Measurements from ENCODE around the gene ALOX5. TPM values are rescaled to one million over a fixed set of nuclear protein-coding genes. Genes with fewer than 3 reads are reported as not detected.

The ALOX5 gene
- total and polyA plus RNA-seq, 7 donors, result 1.6 to 3.1 (median 2.0) TPM

DNA sequence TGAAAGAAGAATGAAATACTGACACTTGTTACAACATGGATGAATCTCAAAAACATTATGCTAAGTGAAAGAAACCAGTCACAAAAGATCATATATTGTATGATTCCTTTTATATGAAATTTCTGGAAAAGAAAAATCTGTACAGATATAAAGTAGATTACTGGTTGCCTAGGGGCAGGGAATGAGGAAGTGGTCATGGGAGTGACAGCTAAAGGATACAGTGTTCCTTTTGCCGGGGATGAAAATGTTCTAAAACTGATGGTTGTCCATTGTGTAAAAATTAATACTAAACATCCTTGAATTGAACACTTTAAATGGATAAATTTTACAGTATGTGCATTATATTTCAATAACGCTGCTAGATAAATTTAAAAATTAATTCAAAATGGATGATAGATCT is 25.1 kb downstream of the ALOX5 start:
- no peak for DNase-seq
- TF ChIP-seq, protein P1, sequence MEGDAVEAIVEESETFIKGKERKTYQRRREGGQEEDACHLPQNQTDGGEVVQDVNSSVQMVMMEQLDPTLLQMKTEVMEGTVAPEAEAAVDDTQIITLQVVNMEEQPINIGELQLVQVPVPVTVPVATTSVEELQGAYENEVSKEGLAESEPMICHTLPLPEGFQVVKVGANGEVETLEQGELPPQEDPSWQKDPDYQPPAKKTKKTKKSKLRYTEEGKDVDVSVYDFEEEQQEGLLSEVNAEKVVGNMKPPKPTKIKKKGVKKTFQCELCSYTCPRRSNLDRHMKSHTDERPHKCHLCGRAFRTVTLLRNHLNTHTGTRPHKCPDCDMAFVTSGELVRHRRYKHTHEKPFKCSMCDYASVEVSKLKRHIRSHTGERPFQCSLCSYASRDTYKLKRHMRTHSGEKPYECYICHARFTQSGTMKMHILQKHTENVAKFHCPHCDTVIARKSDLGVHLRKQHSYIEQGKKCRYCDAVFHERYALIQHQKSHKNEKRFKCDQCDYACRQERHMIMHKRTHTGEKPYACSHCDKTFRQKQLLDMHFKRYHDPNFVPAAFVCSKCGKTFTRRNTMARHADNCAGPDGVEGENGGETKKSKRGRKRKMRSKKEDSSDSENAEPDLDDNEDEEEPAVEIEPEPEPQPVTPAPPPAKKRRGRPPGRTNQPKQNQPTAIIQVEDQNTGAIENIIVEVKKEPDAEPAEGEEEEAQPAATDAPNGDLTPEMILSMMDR (IDR thresholded peaks at IDR 0.05), result no peak
- no peaks in the 10 kb centered on the region for H3K9me3 ChIP-seq
- intact Hi-C loops (cut with DNase I), result no loop called here
- H3K27ac ChIP-seq, result no peak overlapping the region
- H3K4me1 ChIP-seq, result no peaks in the 10 kb centered on the region
- H3K36me3 ChIP-seq (ENCODE audit: insufficient read depth in 1 of 2, low read depth in 1 of 2), result no peaks in the 10 kb centered on the region
- 87 to 91% (median 89%) methylated on average over 2 of the region's 2 CpGs for WGBS, 3 donors
- H3K27me3 ChIP-seq (ENCODE audit: insufficient read depth in 3 of 3, low read length in 2 of 3), result no peaks in the 10 kb centered on the region
- ATAC-seq, result no peak
- no peak overlapping the region for H3K4me3 ChIP-seq

DNA sequence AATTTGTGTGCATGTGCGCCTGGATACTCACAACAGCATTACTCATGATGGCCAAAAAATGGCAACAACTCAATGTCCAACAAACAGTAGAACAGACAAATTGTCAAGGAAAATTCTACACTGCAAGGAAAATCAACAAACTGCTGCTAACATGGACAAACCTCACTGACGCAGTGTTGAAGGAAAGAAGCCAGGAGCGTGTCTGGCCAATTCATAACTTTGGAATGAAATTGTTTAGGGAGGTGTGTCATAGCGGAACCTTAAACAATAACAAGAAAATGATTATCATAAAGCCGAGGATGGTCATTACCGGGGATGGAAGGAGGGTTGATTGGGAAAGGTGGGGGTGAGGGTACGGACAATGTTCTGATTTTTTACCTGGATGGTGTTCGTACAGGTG is 29.1 kb downstream of the ALOX5 start:
- Histone ChIP-seq H3K36me3 (ENCODE audit: insufficient read depth in 1 of 2, low read depth in 1 of 2) (no peaks in the 10 kb centered on the region), H3K4me1 (no peaks in the 10 kb centered on the region), H3K27me3 (ENCODE audit: insufficient read depth in 3 of 3, low read length in 2 of 3) (peaks cover 0 to 13% (median 1%) of the 10 kb centered on the region in 3 donors), H3K4me3 (no peak overlapping the region), H3K27ac (no peak overlapping the region), H3K9me3 (no peaks in the 10 kb centered on the region)
- TF ChIP-seq, protein P1 (IDR thresholded peaks at IDR 0.05), result no peak
- intact Hi-C loops (cut with DNase I), result no loop called here
- no peak for DNase-seq
- WGBS, 3 donors, result 73 to 77% (median 74%) methylated on average over 8 of the region's 8 CpGs
- ATAC-seq, result no peak

DNA sequence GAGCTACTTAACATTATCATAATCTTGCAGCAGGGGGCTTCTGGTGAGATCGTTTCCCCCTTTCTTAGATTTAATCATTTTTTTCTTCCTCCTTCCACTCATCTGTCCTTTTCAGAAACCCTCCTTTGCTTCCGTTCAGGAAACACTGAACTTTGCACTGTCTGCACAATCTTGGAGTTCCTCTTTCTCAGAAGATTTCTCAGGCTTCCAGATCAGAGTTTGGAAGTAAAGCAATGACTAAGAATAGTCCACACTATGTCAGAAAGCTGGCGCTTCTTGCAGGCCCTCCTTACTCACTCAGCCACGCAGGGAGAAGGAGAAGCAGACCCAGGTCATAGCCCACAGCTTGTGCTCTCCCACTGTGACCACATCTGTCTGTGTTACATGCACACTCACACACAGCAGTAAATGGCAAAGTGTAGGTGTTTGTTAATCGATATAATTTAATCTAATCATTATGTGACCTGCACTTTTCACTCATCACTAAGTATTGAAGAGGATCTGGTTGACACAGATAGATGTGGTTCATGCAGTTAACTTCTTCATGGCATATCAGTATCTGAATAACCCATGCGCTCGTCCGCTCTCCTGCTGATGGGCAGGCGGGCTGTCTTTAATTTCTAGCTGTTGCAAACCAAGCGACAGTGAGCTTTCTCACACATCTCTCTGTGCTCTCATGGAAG is 30.2 kb downstream of the ALOX5 start:
- ATAC-seq (peak in 1 of 4 donors; percentile 37), DNase-seq (no peak)
- TF ChIP-seq, protein P1 (IDR thresholded peaks at IDR 0.05), result no peak
- no peaks in the 10 kb centered on the region for H3K4me1 ChIP-seq
- H3K9me3 ChIP-seq, result no peaks in the 10 kb centered on the region
- whole genome bisulfite sequencing, 3 donors, result 65 to 68% (median 66%) methylated on average over 10 of the region's 10 CpGs
- H3K27me3 ChIP-seq (ENCODE audit: insufficient read depth in 3 of 3, low read length in 2 of 3), result peaks cover 0 to 16% (median 1%) of the 10 kb centered on the region in 3 donors
- H3K27ac ChIP-seq, result no peak overlapping the region
- no peak overlapping the region for H3K4me3 ChIP-seq
- no peaks in the 10 kb centered on the region for H3K36me3 ChIP-seq (ENCODE audit: insufficient read depth in 1 of 2, low read depth in 1 of 2)
- intact Hi-C loops (cut with DNase I), result no loop called here

DNA sequence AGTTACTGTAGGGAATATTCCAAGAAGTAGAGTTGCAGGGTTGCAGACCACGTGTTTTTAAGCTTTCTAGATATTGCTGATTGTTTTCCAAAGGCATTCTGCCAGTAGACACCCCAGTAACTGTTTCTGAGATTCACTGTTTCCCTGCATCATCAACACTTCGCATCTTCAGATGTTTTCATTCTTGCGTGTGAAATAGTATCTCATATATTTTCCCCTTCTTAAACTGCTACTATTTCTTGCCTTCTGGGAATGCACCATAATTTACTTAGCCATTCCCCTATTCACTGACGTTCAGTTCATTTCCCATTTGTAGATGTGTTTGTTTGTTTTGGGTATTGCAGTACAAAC is 30.7 kb downstream of the ALOX5 start:
- DNase-seq (no peak), ATAC-seq (no peak)
- Histone ChIP-seq H3K9me3 (no peaks in the 10 kb centered on the region), H3K27me3 (ENCODE audit: insufficient read depth in 3 of 3, low read length in 2 of 3) (peaks cover 0 to 16% (median 1%) of the 10 kb centered on the region in 3 donors), H3K4me3 (no peak overlapping the region), H3K4me1 (no peaks in the 10 kb centered on the region), H3K36me3 (ENCODE audit: insufficient read depth in 1 of 2, low read depth in 1 of 2) (no peaks in the 10 kb centered on the region), H3K27ac (no peak overlapping the region)
- 39 to 42% (median 42%) methylated on average over 4 of the region's 4 CpGs for WGBS, 3 donors
- intact Hi-C loops (cut with DNase I), result no loop called here
- TF ChIP-seq, protein P1 (IDR thresholded peaks at IDR 0.05), result no peak

DNA sequence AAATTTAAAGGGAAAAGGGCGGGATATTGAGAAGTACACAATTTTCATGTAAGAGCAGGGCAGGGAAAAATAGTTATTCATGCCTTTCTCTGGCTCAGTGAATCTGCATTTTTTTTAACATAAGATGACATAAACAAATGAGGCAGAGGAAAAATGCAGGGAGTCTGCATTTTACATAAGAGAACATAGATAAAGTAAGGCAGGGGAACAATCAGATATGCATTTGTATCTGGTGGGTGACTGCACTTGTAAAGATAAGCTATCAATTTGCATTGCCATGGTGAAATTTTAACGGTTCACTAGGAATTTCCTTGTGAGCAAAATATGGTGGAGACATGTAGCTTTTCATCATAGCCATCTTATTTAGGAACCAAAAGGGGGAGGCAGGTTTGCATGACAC is 33.5 kb downstream of the ALOX5 start:
- TF ChIP-seq, protein P1 (IDR thresholded peaks at IDR 0.05), result no peak
- H3K27ac ChIP-seq, result no peak overlapping the region
- H3K9me3 ChIP-seq, result no peaks in the 10 kb centered on the region
- H3K4me1 ChIP-seq, result no peaks in the 10 kb centered on the region
- intact Hi-C loops (cut with DNase I), result no loop called here
- ATAC-seq, result no peak
- H3K4me3 ChIP-seq, result no peak overlapping the region
- H3K36me3 ChIP-seq (ENCODE audit: insufficient read depth in 1 of 2, low read depth in 1 of 2), result no peaks in the 10 kb centered on the region
- WGBS, 3 donors, result 57 to 62% (median 60%) methylated on average over 2 of the region's 2 CpGs
- H3K27me3 ChIP-seq (ENCODE audit: insufficient read depth in 3 of 3, low read length in 2 of 3), result peaks cover 0 to 16% (median 2%) of the 10 kb centered on the region in 3 donors
- DNase-seq, result no peak

All from psoas muscle (tissue), 8 donors.